ENCODE results near the gene CAPZB. TPM values are rescaled to one million over a fixed set of nuclear protein-coding genes. Genes with fewer than 3 reads are reported as not detected.

CAPZB gene
- total RNA-seq, 4 donors from 2014 or later: 84.2 to 119 (median 102) TPM

GRCh38 chr1:19305880-19306279 lies 179.5 kb downstream of the CAPZB start:
- TF ChIP-seq CTCF (IDR thresholded peaks at IDR 0.05; ENCODE audit: low read depth): no peak

- no peak for TF ChIP-seq CTCF (IDR thresholded peaks at IDR 0.05; ENCODE audit: low read depth)
Observed at GRCh38 chr1:19300211-19300610, 185.1 kb downstream of the CAPZB start.

GRCh38 chr1:19294638-19295037 lies 190.7 kb downstream of the CAPZB start:
- TF ChIP-seq CTCF (IDR thresholded peaks at IDR 0.05; ENCODE audit: low read depth): no peak

- no peak for TF ChIP-seq CTCF (IDR thresholded peaks at IDR 0.05; ENCODE audit: low read depth)
Observed at GRCh38 chr1:19289244-19289643, 196.1 kb downstream of the CAPZB start.

Small RNA genes within 50 kb of the gene (small RNA-seq; reads per million reads assigned to genes)
- gene RN7SL277P (not detected), gene RNU4-28P (not detected), gene RNU6-1099P (not detected)

Other genes with a start within 250 kb of the CAPZB start
- 10 to 100 TPM; 16.0 to 35.2 (median 31.5) TPM for gene EMC1, start 234.0 kb downstream of the CAPZB start, total RNA-seq
- gene MRTO4, start 233.7 kb downstream of the CAPZB start, total RNA-seq: 10 to 100 TPM; 13.2 to 20.9 (median 20.4) TPM
- gene AKR7A3, start 196.8 kb downstream of the CAPZB start, total RNA-seq: 1 to 10 TPM in 2 of 4 donors, under 1 TPM in 1, not detected in 1; 0.51 to 2.4 (median 2.0) TPM
- 100 to 1,000 TPM in 1 of 4 donors, 10 to 100 TPM in 3; 25.6 to 100 (median 76.4) TPM for gene AKR7A2, start 173.4 kb downstream of the CAPZB start, total RNA-seq
- 10 to 100 TPM in 3 of 4 donors, 1 to 10 TPM in 1; 8.4 to 12.7 (median 11.6) TPM for gene SLC66A1, start 173.2 kb downstream of the CAPZB start, total RNA-seq
- gene NBL1, start 158.8 kb upstream of the CAPZB start, total RNA-seq: 10 to 100 TPM; 16.3 to 80.6 (median 51.2) TPM
- not detected for gene HTR6, start 179.3 kb upstream of the CAPZB start, total RNA-seq

Data from subcutaneous adipose tissue (tissue), 4 donors.